IMR-90 (cell line): ENCODE data around the gene IYD.

Experiments
- RFX5 ChIP-seq: IDR thresholded peaks from 2 replicates; pipeline ENCODE4 v1.8.0; 2012; ENCODE audit warnings: low read depth, mild to moderate bottlenecking, low read length, moderate library complexity
- TF ChIP-seq, protein P1 (sequence below): fragments of 150-350 bp; IDR thresholded peaks from 2 replicates; pipeline ENCODE4 v1.6.1; 2017; ENCODE audit warnings: mild to moderate bottlenecking, antibody characterized with exemption, low read length, low read depth

DNA sequence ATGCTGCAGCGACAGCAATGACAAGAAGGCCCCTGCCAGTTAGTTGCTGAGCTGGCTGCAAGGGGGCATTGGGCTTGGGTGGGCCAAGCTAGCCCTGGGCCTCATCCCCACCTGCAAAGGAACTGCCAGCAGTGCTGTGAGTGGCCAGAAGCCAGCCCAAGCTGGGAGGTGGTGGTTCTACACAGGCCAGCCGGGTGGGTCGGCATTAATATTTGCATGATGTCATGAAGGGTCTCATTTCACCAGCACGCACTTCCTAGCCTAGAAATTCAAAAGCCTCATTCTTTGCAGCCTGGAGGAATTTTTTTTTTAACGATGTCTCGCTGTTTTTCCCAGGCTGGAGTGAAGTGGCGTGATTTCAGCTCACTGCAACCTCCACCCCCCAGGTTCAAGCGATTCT, 62.0 kb downstream of the IYD start:
- no peak for TF ChIP-seq RFX5
- TF ChIP-seq, protein P1, sequence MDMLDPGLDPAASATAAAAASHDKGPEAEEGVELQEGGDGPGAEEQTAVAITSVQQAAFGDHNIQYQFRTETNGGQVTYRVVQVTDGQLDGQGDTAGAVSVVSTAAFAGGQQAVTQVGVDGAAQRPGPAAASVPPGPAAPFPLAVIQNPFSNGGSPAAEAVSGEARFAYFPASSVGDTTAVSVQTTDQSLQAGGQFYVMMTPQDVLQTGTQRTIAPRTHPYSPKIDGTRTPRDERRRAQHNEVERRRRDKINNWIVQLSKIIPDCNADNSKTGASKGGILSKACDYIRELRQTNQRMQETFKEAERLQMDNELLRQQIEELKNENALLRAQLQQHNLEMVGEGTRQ: no peak
